ENCODE measurements around the gene SUB1.

- no peak for TF ChIP-seq MAX (IDR thresholded peaks at IDR 0.05; ENCODE audit: low read depth, low read length)
- no peak for TF ChIP-seq POLR2A (IDR thresholded peaks at IDR 0.05; ENCODE audit: extremely low read depth, insufficient read length)
- no peak for TF ChIP-seq CTCF (IDR thresholded peaks at IDR 0.05; ENCODE audit: low read depth, low read length)
- no peak for TF ChIP-seq MYC (IDR thresholded peaks at IDR 0.05; ENCODE audit: low read depth, low read length)
Observed at GRCh38 chr5:32598260-32598937, 13.0 kb downstream of the SUB1 start.
